Measurements from ENCODE around the gene CAPN15.
A peak's percentile ranks its signal among the peaks of the same experiment; 100 is the strongest.
"Not testable (repeated sequence)": the region's sequence is repeated elsewhere in the genome, so short reads cannot be mapped to it uniquely, and the experiment has no call there.

CAPN15 gene

DNA sequence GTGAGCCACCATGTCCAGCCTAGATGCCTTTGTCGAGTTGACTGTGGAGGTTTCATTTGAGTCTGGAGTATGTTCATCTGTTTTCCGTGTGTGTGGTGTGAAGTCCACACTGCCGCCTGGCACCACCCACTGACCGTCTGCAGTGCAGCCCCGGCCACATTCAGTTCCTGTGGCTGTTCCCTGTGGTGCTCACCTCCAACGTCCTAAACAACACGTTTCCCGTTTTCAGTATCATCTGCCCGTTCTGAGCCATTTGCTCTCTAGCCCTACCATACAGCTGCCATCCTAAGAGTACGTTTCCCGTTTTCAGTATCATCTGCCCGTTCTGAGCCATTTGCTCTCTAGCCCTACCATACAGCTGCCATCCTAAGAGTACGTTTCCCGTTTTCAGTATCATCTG, 20.0 kb upstream of the CAPN15 start:
- not testable (repeated sequence) for DNase-seq

GRCh38 chr16:507996-508395, 19.5 kb upstream of the CAPN15 start:
- no peak for DNase-seq

DNA sequence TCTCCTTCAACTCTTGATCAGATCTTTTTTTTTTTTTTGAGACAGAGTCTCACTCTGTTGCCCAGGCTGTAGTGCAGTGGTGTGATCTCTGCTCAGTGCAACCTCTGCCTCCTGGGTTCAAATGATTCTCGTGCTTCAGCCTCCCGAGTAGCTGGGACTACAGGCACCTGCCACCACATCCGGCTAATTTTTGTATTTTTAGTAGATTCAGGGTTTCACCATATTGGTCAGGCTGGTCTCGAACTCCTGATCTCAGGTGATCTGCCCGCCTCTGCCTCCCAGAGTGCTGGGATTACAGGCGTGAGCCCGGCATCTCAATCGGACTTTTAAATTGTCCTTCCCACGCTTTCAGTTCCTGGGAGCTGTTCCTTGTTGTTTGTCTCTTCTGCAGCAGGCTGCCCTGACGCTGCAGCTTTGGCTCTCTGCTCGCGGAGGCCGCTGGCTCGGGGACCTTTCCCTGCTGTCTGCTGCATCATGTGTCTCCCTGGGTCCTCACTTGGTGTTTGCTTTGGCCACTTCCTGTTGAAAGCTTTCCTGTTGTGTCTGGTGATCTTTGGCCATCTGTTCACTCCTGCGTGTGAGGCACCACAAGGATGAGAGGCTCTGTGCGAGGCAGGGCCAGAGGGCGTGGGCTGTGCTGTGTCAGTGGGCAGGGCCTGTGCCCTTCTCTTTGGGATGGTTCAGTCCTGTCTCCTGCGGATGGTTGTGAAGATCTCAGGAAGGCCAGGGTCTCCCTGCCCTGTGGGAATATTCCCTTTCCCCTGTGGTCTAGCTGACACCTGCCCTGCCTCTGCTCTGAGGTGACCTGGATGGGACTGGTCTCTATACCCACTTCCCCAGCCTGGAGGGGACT, 18.4 kb upstream of the CAPN15 start:
- DNase-seq, result no peak

GRCh38 chr16:510066-510825, 17.3 kb upstream of the CAPN15 start:
- no peak for DNase-seq

DNA sequence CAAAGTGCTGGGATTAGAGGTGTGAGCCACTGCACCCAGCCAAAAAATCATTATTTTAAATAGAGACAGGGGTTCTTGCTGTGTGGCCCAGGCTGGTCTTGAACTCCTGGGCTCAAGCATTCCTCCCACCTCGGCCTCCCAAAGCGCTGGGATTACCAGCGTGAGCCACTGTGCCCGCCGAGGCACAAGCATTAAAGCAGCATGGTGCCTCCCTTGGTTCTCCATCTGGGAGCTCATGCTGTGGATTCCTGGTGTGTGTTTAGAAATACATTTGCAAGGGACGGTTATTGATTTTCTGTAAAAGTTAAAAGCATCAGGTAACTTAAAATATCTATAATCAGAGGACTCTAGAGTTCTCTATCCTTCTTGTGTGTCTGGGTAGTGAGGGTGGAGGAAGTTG, 14.7 kb upstream of the CAPN15 start:
- DNase-seq, result no peak

DNA sequence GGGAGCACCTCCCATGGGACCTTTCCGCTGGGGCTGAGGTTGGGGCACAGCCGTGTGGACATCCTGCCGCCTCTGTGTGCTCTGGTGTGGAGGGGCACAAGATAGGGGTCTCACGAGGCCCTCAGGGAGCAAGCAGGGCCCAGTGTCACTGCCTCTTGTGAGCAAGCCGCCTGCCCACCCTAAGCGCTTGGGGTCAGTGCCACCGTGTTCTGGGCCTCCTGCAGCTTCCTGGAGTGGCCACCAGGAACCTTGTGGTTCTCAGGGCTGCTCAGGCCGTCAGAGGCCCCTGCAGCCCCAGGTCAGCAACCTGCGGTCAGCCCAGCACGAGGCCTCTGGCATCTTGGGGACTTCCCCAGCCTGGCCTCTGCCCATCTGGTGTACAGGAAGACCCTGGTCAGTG, 13.6 kb upstream of the CAPN15 start:
- DNase-seq, result no peak

DNA sequence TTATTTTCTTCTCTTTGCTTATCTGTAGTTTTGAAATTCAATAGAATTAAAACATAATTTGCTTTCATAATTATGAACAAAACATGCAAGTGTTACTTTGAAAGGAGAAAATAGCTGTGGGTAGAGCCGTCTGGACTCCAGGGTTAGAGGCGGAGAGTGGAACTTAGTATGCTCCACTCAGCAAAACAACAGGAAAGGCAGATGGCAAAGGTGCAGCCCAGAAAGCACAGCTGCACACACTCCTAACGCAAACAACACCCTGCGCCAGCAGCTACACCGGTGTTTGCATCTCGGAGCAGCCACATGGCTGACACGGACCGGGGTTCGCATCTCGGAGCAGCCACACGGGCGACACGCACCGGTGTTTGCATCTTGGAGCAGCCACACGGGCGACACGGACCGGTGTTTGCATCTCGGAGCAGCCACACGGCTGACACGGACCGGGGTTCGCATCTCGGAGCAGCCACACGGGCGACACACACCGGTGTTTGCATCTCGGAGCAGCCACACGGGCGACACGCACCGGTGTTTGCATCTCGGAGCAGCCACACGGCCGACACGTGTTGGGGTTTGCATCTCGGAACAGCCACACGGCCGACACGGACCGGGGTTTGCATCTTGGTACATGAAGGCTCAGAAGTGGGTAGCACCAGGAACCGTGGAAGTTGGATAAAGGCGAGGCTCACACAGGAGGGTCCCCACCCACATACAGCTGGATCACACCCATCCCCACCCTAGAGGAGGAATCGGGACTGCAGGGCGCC, 12.2 kb upstream of the CAPN15 start:
- no peak for DNase-seq

DNA sequence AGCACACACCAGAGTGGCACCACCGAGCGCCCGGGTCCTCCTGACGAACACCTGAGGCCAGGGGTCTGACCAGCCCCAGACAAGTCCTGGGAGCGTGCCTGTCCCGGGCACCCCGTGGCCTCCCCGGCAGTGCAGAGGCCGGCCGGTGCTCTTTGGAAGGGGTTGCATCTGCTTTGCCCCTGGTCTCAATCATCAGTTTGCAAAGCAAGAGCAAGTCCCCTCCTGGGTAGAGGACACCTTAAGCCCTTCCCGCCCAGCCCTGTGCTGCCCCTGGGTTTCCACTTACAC, 11.6 kb upstream of the CAPN15 start:
- DNase-seq, result no peak

DNA sequence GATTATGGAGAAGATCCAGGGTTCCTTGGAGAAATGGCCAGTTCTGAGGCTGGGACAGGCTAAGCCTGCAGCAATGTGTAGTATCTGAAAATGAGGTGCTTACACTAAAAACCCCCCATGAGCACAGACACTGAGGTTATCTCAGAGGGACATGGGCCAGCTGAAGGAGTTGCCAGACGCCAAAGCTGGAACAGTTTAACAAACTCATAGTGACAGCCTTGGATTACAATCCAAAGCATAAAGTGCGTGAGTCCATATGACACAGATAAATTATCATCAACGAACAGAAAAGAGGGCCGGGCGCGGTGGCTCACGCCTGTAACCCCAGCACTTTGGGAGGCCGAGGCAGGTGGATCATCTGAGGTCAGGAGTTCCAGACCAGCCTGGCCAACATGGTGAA, 11.2 kb upstream of the CAPN15 start:
- DNase-seq, result no peak

GRCh38 chr16:518858-519257, 8.7 kb upstream of the CAPN15 start:
- DNase-seq, result no peak

- DNase-seq, result no peak
Measured at GRCh38 chr16:519425-519824, 8.1 kb upstream of the CAPN15 start.

DNA sequence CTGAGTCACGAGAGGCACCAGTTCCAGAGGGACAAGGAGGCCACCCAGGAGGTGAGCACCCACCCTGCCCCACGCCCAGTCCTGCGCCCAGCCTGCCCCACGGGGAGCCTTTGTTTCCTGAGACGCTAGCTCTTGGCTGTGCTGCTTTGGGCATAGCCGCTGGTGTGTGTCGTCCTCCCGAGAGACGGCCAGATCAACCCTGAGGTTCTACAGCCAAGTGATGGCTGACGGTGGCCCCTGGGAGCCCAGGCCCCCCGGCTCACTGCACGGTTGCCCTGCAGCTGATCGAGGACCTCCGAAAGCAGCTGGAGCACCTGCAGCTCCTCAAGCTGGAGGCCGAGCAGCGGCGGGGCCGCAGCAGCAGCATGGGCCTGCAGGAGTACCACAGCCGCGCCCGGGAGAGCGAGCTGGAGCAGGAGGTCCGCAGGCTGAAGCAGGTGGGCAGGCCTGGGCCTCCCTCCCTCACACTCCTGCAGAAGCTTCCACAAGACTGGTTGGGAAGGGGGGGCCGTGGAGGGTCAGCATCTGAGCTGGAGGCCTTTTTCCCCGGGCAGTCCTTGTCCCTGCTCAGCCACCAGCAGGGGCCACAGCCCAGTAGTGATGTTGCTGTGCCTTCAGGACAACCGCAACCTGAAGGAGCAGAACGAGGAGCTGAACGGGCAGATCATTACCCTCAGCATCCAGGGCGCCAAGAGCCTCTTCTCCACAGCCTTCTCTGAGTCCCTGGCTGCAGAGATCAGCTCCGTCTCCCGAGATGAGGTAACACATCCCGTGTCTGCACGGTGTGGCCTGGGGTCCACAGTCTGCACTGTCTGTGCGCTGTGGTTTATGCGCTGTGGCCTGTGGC, 7.4 kb upstream of the CAPN15 start:
- no peak for DNase-seq

- no peak for DNase-seq
Measured at GRCh38 chr16:520847-521246, 6.7 kb upstream of the CAPN15 start.

DNA sequence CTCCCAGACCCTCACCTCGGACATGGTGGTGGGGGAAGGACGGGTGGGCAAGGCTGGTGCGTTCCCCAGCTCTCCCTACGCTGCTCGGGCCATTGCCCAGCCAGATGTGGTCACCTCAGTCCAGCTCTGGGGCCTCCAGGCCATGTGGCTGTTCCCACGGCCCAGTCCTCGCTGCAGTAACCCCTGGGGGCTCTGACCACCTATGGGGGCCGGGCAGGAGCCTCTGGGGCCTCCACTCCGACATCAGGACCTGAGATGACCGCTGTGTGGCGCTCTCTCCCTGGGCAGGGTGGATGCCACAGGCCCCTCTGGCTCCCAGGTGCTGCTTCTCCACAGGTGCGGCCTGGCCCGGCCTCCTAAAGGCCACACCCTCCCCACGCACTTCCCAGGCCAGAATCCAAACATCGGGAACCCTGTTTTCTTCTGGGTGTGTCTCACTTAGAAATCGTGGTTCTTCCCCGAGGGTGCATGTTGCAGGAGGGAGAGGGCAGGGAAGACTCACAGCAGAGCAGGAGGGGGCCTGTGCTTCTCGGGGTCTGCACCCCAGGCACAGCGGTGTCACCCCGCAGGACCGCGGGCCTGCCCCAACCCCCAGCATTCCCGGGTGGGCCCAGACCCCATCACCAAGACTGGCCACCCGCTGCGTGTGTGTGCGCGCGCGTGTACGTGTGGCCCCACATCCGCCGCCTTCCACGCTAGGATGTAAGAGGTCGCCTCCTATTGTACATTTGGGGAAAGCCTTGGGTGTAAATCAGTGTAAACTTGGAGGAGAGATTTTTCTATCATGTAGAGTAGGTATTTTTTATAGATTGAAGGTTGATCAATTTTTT, 5.9 kb upstream of the CAPN15 start:
- no peak for DNase-seq

DNA sequence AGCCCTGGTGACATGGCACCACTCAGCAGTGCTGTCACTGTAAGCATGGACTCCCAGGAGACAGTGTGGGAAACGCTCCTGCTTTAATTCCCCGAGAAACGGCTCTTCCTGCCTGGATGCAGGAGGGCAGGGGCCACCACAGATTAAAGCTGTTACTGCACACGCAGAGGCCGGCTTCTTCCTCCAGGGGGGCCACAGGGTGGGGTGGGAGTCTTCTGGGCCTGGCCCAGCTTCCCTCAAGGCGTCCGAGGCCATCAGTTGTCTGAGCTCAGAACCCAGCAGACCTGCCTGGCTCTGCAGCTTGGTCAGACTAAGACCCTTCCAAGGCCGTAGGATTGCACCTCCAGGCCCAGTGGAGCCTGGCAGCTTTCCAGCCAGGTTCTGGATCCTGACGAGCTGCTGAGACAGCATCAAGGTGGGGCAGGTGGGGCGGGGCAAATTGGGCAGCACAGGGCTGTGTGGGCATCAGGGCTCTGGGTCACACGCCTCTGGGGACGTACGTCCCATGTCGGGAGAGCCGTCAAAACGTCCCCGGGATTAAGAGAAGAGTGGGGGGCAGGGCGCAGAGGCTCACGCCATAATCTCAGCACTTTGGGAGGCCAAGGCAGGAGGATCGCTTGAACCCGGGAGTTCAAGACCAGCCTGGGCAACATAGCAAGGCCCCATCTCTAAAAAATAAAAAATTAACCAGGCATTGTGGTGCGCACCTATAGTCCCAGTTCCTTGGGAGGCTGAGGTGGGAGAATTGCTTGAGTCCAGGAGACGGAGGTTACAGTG, 5.0 kb upstream of the CAPN15 start:
- DNase-seq, result no peak

- no peak for DNase-seq
Measured at GRCh38 chr16:523097-523741, 4.3 kb upstream of the CAPN15 start.

GRCh38 chr16:524274-525040, 3.1 kb upstream of the CAPN15 start:
- DNase-seq, result no peak

- no peak for DNase-seq
Measured at GRCh38 chr16:525123-525519, 2.4 kb upstream of the CAPN15 start.

- DNase-seq, result peak in 2 of 4 experiments; percentile 47 to 48
Measured at GRCh38 chr16:525520-526180, 1.9 kb upstream of the CAPN15 start.

All from activated CD4-positive, CD25-positive, alpha-beta regulatory T cell (primary cell).